HL-60 (cell line): ENCODE measurements around the gene CMIP.

Experiments used
- DNase-seq, 2 experiments: peaks; one replicate each; pipeline ENCODE4 v3.0.0-alpha.2; 2010 to 2020; ENCODE audit warnings: low read depth in 1 of 2, low spot score in 1 of 2
- H3K27ac ChIP-seq: fragments of 250-450 bp; sonication (Bioruptor Pico); replicated peaks from 2 replicates; pipeline ENCODE4 v1.5.1; 2020; ENCODE audit warnings: mild to moderate bottlenecking, moderate library complexity
- H3K27me3 ChIP-seq: fragments of 250-450 bp; sonication (Bioruptor Pico); 2 replicates; pipeline ENCODE4 v1.5.1; 2021; ENCODE audit warnings: mild to moderate bottlenecking, moderate library complexity; ENCODE audit not compliant: insufficient read depth, poor library complexity, severe bottlenecking
- H3K4me3 ChIP-seq: replicated peaks from 2 replicates; pipeline ENCODE4 v1.5.1; 2011; ENCODE audit warnings: mild to moderate bottlenecking, control low read depth, low read length; ENCODE audit not compliant: insufficient read depth
- GABPA ChIP-seq: IDR thresholded peaks from 2 replicates; pipeline ENCODE4 v1.6.1; 2012; ENCODE audit warnings: low read depth
- POLR2AphosphoS5 ChIP-seq: IDR thresholded peaks from 2 replicates; pipeline ENCODE4 v1.6.1; 2012; ENCODE audit warnings: low read depth
- SPI1 ChIP-seq: IDR thresholded peaks from 2 replicates; pipeline ENCODE4 v1.6.1; 2012; ENCODE audit warnings: low read depth, mild to moderate bottlenecking, borderline replicate concordance
- TF ChIP-seq, protein P1 (sequence below): IDR thresholded peaks from one replicate; pipeline ENCODE4 v1.5.1; 2011; ENCODE audit warnings: low read length, control low read depth, inconsistent platforms; ENCODE audit not compliant: insufficient read depth
- TF ChIP-seq, protein P2 (sequence below): IDR thresholded peaks from 2 replicates; pipeline ENCODE4 v1.6.1; 2012; ENCODE audit warnings: low read depth; ENCODE audit not compliant: insufficient replicate concordance

CMIP gene

DNA sequence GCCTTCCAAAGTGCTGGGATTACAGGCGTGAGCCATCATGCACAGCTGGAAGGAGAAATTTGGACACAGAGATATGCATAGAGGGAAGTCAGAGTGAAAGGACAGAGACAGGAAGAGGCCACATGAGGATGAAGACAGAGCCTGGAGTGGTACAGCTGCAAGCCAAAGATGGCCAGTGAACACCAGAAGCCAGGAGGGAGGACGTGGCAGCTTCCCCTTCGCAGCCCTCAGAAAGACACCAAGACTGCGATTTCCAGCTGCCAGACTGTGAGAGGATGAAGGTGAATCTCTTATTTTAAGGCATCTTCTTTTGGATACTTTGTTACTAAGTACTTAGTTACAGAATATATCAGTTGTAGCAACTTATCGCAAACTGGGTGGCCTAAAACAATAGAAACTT, 274.0 kb downstream of the CMIP start:
- Histone ChIP-seq H3K27me3 (no peaks in the 10 kb centered on the region), H3K4me3 (peak overlapping the region; percentile 19), H3K27ac (peak overlapping the region; percentile 63)
- DNase-seq: peak; percentile 26 to 45
- TF ChIP-seq SPI1: no peak
- no peak; the same call in 1 of the 2 replicates for TF ChIP-seq POLR2AphosphoS5
- TF ChIP-seq, protein P1, sequence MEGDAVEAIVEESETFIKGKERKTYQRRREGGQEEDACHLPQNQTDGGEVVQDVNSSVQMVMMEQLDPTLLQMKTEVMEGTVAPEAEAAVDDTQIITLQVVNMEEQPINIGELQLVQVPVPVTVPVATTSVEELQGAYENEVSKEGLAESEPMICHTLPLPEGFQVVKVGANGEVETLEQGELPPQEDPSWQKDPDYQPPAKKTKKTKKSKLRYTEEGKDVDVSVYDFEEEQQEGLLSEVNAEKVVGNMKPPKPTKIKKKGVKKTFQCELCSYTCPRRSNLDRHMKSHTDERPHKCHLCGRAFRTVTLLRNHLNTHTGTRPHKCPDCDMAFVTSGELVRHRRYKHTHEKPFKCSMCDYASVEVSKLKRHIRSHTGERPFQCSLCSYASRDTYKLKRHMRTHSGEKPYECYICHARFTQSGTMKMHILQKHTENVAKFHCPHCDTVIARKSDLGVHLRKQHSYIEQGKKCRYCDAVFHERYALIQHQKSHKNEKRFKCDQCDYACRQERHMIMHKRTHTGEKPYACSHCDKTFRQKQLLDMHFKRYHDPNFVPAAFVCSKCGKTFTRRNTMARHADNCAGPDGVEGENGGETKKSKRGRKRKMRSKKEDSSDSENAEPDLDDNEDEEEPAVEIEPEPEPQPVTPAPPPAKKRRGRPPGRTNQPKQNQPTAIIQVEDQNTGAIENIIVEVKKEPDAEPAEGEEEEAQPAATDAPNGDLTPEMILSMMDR: no peak
- no peak for TF ChIP-seq GABPA

DNA sequence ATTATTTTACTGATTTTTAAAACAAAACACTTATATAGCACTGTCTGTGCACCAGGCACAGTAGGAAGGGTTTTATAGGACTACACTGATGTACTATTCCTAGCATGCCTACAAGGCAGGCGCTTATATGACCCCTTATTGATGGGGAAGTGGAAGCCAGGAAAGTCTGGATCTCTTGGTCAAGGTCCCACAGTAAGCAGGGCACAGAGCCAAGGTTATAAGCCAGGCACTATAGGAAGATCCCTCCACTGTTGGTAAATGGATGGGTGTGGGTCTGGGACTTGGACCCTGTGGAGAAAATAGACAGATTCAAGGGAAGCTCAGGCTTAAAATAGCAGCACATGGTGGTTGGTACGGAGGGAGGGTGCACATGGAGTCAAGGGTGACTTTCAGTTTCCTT, 275.4 kb downstream of the CMIP start:
- Histone ChIP-seq H3K4me3 (no peak overlapping the region), H3K27ac (no peak overlapping the region), H3K27me3 (no peaks in the 10 kb centered on the region)
- TF ChIP-seq GABPA: no peak
- no peak for TF ChIP-seq SPI1
- TF ChIP-seq POLR2AphosphoS5: no peak
- TF ChIP-seq, protein P1: no peak
- TF ChIP-seq, protein P2, sequence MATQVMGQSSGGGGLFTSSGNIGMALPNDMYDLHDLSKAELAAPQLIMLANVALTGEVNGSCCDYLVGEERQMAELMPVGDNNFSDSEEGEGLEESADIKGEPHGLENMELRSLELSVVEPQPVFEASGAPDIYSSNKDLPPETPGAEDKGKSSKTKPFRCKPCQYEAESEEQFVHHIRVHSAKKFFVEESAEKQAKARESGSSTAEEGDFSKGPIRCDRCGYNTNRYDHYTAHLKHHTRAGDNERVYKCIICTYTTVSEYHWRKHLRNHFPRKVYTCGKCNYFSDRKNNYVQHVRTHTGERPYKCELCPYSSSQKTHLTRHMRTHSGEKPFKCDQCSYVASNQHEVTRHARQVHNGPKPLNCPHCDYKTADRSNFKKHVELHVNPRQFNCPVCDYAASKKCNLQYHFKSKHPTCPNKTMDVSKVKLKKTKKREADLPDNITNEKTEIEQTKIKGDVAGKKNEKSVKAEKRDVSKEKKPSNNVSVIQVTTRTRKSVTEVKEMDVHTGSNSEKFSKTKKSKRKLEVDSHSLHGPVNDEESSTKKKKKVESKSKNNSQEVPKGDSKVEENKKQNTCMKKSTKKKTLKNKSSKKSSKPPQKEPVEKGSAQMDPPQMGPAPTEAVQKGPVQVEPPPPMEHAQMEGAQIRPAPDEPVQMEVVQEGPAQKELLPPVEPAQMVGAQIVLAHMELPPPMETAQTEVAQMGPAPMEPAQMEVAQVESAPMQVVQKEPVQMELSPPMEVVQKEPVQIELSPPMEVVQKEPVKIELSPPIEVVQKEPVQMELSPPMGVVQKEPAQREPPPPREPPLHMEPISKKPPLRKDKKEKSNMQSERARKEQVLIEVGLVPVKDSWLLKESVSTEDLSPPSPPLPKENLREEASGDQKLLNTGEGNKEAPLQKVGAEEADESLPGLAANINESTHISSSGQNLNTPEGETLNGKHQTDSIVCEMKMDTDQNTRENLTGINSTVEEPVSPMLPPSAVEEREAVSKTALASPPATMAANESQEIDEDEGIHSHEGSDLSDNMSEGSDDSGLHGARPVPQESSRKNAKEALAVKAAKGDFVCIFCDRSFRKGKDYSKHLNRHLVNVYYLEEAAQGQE: no peak
- no peak for DNase-seq

DNA sequence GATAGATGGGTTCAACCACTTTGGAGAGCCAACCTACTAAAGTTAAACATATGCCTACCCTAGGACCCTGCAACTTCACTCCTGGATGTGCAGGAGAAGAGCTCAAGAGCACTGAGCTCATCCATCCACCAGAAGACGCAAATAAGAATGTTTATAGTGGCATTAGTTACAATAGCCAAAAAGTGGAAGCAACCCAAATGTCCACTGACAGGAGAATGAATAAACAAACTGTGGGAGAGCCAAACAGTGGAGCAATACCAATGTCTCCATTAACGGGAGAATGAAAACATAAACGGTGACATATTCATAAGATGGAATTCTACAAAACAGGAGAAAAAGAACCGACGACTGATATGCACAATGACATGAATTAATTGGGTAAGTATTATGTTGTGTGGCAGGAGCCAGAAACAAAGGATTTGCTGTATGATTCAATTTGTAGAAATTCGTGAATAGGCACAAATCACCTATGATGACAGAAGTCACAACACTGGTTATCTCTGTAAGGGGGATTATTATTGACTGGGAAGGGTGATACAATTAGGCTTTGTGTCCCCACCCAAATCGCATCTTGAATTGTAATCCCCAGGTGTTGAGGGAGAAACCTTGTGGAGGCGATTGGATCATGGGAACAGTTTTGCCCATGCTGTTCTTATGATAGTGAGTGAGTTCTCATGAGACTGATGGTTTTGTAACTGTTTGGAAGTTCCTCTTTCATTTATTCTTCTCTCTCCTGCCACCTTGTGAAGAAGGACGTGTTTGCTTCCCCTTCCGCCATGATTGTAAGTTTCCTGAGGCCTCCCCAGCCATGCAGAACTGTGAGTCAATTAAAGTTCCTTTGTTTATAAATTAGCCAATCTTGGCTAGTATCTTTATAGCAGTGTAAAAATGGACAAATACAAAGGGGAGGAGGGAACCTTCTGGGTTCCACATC, 276.6 kb downstream of the CMIP start:
- H3K4me3 ChIP-seq: no peak overlapping the region
- peak; percentile 31 to 33 for DNase-seq
- 0 out of 2 replicates have a peak overlapping the region, but pooled peaks have one; percentile 16 for H3K27ac ChIP-seq
- TF ChIP-seq SPI1: peak; percentile 21; the same call in 1 of the 2 replicates
- TF ChIP-seq POLR2AphosphoS5: no peak
- TF ChIP-seq, protein P1: no peak
- no peaks in the 10 kb centered on the region for H3K27me3 ChIP-seq

DNA sequence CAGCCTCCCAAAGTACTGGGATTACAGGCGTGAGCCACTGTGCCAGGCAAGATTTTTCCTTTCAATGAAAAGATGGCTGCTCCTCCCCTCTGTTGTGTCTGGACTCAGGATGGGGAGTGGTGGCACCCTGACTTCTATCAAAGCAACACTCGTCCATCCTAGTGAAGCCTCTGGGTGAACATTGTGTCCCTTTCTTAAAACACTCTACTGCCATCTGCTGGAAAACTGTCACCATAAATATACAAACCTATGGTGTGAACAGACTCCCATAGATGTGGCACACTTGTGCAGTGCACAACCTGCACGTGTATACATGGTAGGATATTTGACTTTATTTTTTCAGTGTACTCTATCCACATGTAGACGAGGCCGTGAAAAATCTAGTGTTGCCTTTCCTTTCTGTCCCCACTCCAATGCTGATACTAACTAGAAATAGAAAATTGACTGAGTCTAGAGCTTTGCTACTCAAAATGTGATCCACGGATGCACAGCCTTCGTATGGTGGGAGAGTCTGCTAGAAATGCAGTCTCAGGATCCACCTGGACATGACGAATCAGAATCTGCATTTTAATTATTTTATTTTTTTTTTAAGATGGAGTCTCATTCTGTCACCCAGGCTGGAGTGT, 278.6 kb downstream of the CMIP start:
- H3K4me3 ChIP-seq: no peak overlapping the region
- TF ChIP-seq POLR2AphosphoS5: no peak
- TF ChIP-seq, protein P1: peak; percentile 31
- no peak overlapping the region for H3K27ac ChIP-seq
- H3K27me3 ChIP-seq: no peaks in the 10 kb centered on the region
- DNase-seq: peak in 1 of 2 experiments; percentile 55
